Measurements from ENCODE around the gene TCP11L1. TPM values are rescaled to one million over a fixed set of nuclear protein-coding genes. Genes with fewer than 3 reads are reported as not detected.

The TCP11L1 gene
- total and polyA plus RNA-seq, 9 of the 15 experiments (the other 6 are each of a cell fraction or from before 2014, with no cell fraction given): 1.6 to 15.3 (median 5.4) TPM

- TF ChIP-seq IRF1 (CRISPR knock-in tag; IDR thresholded peaks at IDR 0.05; ENCODE audit: borderline replicate concordance) (no peak), BRF2 (IDR thresholded peaks at IDR 0.05; ENCODE audit: borderline replicate concordance, insufficient read depth, insufficient read length) (no peak), HCFC1 (IDR thresholded peaks at IDR 0.05; ENCODE audit: low read depth, low read length) (peak; percentile 80), CREM (IDR thresholded peaks at IDR 0.05; ENCODE audit: low read depth) (peak; percentile 62; the same call in 1 of the 2 replicates), CBFB (CRISPR knock-in tag; IDR thresholded peaks at IDR 0.05) (no peak), SAFB2 (IDR thresholded peaks at IDR 0.05; ENCODE audit: borderline replicate concordance, low read depth, low read length, severe bottlenecking) (no peak), POLR2B (IDR thresholded peaks at IDR 0.05; ENCODE audit: low read depth, partially characterized antibody) (no peak), ZNF407 (IDR thresholded peaks at IDR 0.05; ENCODE audit: low read depth) (peak; percentile 79), ZNF507 (tag; conservative IDR thresholded peaks at IDR 0.05) (no peak), GMEB1 (CRISPR knock-in tag; IDR thresholded peaks at IDR 0.05) (peak; percentile 41), ZNF512 (tag; IDR thresholded peaks at IDR 0.05) (no peak), TEAD1 (CRISPR knock-in tag; IDR thresholded peaks at IDR 0.05) (peak in 1 of 2 experiments; percentile 37; a peak in 1 of 4 replicates), KAT7 (CRISPR knock-in tag; IDR thresholded peaks at IDR 0.05; ENCODE audit: borderline replicate concordance) (no peak; the same call in 1 of the 2 replicates)
Observed at GRCh38 chr11:33039274-33040032, at the start of gene TCP11L1 (continued).
